Measurements from ENCODE around the gene PI3.

PI3 gene

DNA sequence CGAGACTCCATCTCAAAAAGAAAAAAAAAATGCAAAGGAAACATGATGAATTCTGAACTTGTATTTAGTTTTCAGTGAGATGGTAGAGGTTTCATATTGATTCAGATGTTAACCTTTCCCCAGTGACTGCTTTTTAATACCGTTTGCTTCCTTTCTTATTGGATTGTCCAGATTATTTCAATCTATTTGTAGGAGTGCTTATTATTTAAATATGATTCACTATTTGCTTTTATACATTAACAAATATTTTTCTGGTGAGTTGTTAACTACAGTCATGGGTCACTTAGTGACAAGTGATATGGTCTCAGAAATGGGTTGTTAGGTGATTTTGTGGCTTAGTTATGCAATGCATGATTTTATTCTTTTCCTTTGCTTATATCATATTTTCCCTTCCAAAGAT, 8.4 kb downstream of the PI3 start:
- Histone ChIP-seq H3K4me1 (ENCODE audit: insufficient read depth, low read length) (no peaks in the 10 kb centered on the region), H3K9ac (ENCODE audit: low read depth, low read length) (no peak overlapping the region), H4K20me1 (ENCODE audit: insufficient read depth, low read length) (no peaks in the 10 kb centered on the region), H2AFZ (ENCODE audit: low read depth, low read length) (no peak overlapping the region), H3K4me2 (ENCODE audit: insufficient read depth, low read length) (no peak overlapping the region), H3K9me3 (ENCODE audit: insufficient read depth, low read length, severe bottlenecking) (no peaks in the 10 kb centered on the region), H3K27ac (ENCODE audit: low read length) (no peak overlapping the region), H3K27me3 (ENCODE audit: insufficient read depth, low read length, poor library complexity) (peaks cover 17% of the 10 kb centered on the region), H3K4me3 (ENCODE audit: low read depth in 1 of 2, low read length in 2 of 2) (no peak overlapping the region), H3K79me2 (ENCODE audit: insufficient read depth, low read length) (no peaks in the 10 kb centered on the region), H3K36me3 (ENCODE audit: insufficient read depth, low read length) (no peaks in the 10 kb centered on the region)
- DNase-seq (no peak), ATAC-seq (ENCODE audit: insufficient read depth, low read depth) (no peak)
- TF ChIP-seq, protein P1, sequence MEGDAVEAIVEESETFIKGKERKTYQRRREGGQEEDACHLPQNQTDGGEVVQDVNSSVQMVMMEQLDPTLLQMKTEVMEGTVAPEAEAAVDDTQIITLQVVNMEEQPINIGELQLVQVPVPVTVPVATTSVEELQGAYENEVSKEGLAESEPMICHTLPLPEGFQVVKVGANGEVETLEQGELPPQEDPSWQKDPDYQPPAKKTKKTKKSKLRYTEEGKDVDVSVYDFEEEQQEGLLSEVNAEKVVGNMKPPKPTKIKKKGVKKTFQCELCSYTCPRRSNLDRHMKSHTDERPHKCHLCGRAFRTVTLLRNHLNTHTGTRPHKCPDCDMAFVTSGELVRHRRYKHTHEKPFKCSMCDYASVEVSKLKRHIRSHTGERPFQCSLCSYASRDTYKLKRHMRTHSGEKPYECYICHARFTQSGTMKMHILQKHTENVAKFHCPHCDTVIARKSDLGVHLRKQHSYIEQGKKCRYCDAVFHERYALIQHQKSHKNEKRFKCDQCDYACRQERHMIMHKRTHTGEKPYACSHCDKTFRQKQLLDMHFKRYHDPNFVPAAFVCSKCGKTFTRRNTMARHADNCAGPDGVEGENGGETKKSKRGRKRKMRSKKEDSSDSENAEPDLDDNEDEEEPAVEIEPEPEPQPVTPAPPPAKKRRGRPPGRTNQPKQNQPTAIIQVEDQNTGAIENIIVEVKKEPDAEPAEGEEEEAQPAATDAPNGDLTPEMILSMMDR (IDR thresholded peaks at IDR 0.05; ENCODE audit: borderline replicate concordance, extremely low read depth, low read length, poor library complexity, severe bottlenecking): no peak
- TF ChIP-seq EZH2 (IDR thresholded peaks at IDR 0.05; ENCODE audit: borderline replicate concordance, low read depth, low read length, severe bottlenecking): no peak

DNA sequence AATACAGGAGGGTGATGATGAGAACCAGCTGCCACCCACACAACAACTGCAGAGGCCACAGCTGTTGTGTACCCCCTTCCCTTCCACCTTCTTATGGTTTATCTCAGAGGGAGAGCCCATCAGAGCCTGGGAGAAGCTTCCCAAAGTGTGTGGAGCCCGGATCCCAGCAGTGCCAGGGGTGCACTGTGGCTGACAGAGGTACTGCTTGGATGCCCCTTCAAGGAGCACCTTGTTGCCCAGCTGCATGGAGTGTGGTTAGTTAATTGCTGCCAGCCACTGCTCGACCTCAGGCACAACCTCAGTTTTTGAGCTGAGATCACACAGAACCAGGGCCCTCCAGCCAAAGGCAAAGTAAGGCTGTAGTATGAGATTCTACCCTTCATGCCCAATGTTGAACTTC, 13.0 kb downstream of the PI3 start:
- no peaks in the 10 kb centered on the region for H3K9me3 ChIP-seq (ENCODE audit: insufficient read depth, low read length, severe bottlenecking)
- ATAC-seq (ENCODE audit: insufficient read depth, low read depth) (no peak), DNase-seq (no peak)
- TF ChIP-seq EZH2 (IDR thresholded peaks at IDR 0.05; ENCODE audit: borderline replicate concordance, low read depth, low read length, severe bottlenecking): no peak
- TF ChIP-seq, protein P1 (IDR thresholded peaks at IDR 0.05; ENCODE audit: borderline replicate concordance, extremely low read depth, low read length, poor library complexity, severe bottlenecking): no peak
- H3K27ac ChIP-seq (ENCODE audit: low read length): no peak overlapping the region
- no peak overlapping the region for H3K4me3 ChIP-seq (ENCODE audit: low read depth in 1 of 2, low read length in 2 of 2)
- H3K36me3 ChIP-seq (ENCODE audit: insufficient read depth, low read length): no peaks in the 10 kb centered on the region
- no peak overlapping the region for H3K9ac ChIP-seq (ENCODE audit: low read depth, low read length)
- H3K79me2 ChIP-seq (ENCODE audit: insufficient read depth, low read length): no peaks in the 10 kb centered on the region
- no peak overlapping the region for H2AFZ ChIP-seq (ENCODE audit: low read depth, low read length)
- peaks cover 13% of the 10 kb centered on the region for H3K27me3 ChIP-seq (ENCODE audit: insufficient read depth, low read length, poor library complexity)
- H3K4me2 ChIP-seq (ENCODE audit: insufficient read depth, low read length): no peak overlapping the region
- no peaks in the 10 kb centered on the region for H3K4me1 ChIP-seq (ENCODE audit: insufficient read depth, low read length)
- H4K20me1 ChIP-seq (ENCODE audit: insufficient read depth, low read length): no peaks in the 10 kb centered on the region

DNA sequence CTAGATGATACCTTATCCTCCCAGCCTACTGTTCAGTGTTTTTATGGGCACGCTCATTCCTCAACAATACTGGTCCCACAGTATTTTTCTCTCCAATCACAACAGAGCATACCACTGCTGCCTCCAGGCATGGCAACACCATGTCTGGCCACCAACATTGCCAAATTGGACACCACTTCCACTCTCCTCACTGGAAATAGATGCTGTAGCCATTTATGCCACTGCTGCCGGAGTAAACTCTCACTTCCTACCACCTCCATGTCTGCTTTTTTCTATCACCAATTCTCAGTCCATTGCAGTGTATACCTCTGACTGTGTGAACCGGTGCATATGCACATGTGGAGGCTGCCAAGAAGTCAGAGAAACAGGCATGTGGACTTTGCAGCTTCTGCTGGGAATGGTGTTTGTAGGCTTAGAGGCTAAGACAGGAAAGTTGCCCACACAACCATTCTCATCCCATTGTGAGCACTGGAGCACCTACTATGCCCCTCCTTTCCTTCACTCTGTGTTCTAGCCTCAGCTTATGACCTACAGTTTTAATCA, 14.4 kb downstream of the PI3 start:
- Histone ChIP-seq H3K27ac (ENCODE audit: low read length) (no peak overlapping the region), H3K36me3 (ENCODE audit: insufficient read depth, low read length) (no peaks in the 10 kb centered on the region), H3K9ac (ENCODE audit: low read depth, low read length) (no peak overlapping the region), H3K9me3 (ENCODE audit: insufficient read depth, low read length, severe bottlenecking) (no peaks in the 10 kb centered on the region), H3K4me1 (ENCODE audit: insufficient read depth, low read length) (no peaks in the 10 kb centered on the region), H3K4me2 (ENCODE audit: insufficient read depth, low read length) (no peak overlapping the region), H4K20me1 (ENCODE audit: insufficient read depth, low read length) (no peaks in the 10 kb centered on the region), H3K4me3 (ENCODE audit: low read depth in 1 of 2, low read length in 2 of 2) (no peak overlapping the region), H3K27me3 (ENCODE audit: insufficient read depth, low read length, poor library complexity) (peaks cover 13% of the 10 kb centered on the region), H3K79me2 (ENCODE audit: insufficient read depth, low read length) (no peaks in the 10 kb centered on the region), H2AFZ (ENCODE audit: low read depth, low read length) (no peak overlapping the region)
- ATAC-seq (ENCODE audit: insufficient read depth, low read depth) (no peak), DNase-seq (no peak)
- no peak for TF ChIP-seq EZH2 (IDR thresholded peaks at IDR 0.05; ENCODE audit: borderline replicate concordance, low read depth, low read length, severe bottlenecking)
- TF ChIP-seq, protein P1 (IDR thresholded peaks at IDR 0.05; ENCODE audit: borderline replicate concordance, extremely low read depth, low read length, poor library complexity, severe bottlenecking): no peak

DNA sequence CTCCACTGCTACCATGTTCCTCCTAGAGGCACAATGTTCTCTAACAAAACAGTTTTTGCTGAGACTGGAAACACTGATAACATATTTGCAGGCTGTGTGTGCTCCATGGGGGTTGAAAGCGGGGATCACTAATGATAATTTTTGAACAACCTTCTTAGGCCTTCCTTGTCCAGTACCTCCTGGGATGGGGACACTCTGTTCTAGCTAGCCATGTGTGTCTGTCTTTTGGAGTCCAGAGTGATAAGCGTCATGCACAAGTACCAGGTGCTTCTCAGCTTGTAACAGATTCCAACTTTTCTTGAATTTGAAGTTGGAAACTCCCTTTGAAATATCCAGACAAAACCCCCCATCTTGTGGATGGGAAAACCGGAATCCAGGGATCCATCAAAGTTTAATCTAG, 15.2 kb downstream of the PI3 start:
- no peaks in the 10 kb centered on the region for H3K79me2 ChIP-seq (ENCODE audit: insufficient read depth, low read length)
- DNase-seq (no peak), ATAC-seq (ENCODE audit: insufficient read depth, low read depth) (no peak)
- H2AFZ ChIP-seq (ENCODE audit: low read depth, low read length): no peak overlapping the region
- no peaks in the 10 kb centered on the region for H3K36me3 ChIP-seq (ENCODE audit: insufficient read depth, low read length)
- H3K27ac ChIP-seq (ENCODE audit: low read length): no peak overlapping the region
- H3K9me3 ChIP-seq (ENCODE audit: insufficient read depth, low read length, severe bottlenecking): no peaks in the 10 kb centered on the region
- no peaks in the 10 kb centered on the region for H3K4me1 ChIP-seq (ENCODE audit: insufficient read depth, low read length)
- no peak overlapping the region for H3K4me3 ChIP-seq (ENCODE audit: low read depth in 1 of 2, low read length in 2 of 2)
- no peak overlapping the region for H3K4me2 ChIP-seq (ENCODE audit: insufficient read depth, low read length)
- TF ChIP-seq, protein P1 (IDR thresholded peaks at IDR 0.05; ENCODE audit: borderline replicate concordance, extremely low read depth, low read length, poor library complexity, severe bottlenecking): no peak
- no peak for TF ChIP-seq EZH2 (IDR thresholded peaks at IDR 0.05; ENCODE audit: borderline replicate concordance, low read depth, low read length, severe bottlenecking)
- peaks cover 13% of the 10 kb centered on the region for H3K27me3 ChIP-seq (ENCODE audit: insufficient read depth, low read length, poor library complexity)
- H3K9ac ChIP-seq (ENCODE audit: low read depth, low read length): no peak overlapping the region
- no peaks in the 10 kb centered on the region for H4K20me1 ChIP-seq (ENCODE audit: insufficient read depth, low read length)

All from DND-41 (cell line).